WI38 (cell line): ENCODE results near the gene SLC6A11.

Source experiments
- H3K4me3 ChIP-seq: 2 replicates; pipeline ENCODE4 v1.5.1; 2011; ENCODE audit warnings: low read depth, mild to moderate bottlenecking, control low read depth, low read length
- CTCF ChIP-seq: IDR thresholded peaks from 2 replicates; pipeline ENCODE4 v1.5.1; 2012; ENCODE audit warnings: low read depth, mild to moderate bottlenecking, control low read depth, low read length

Gene SLC6A11

DNA sequence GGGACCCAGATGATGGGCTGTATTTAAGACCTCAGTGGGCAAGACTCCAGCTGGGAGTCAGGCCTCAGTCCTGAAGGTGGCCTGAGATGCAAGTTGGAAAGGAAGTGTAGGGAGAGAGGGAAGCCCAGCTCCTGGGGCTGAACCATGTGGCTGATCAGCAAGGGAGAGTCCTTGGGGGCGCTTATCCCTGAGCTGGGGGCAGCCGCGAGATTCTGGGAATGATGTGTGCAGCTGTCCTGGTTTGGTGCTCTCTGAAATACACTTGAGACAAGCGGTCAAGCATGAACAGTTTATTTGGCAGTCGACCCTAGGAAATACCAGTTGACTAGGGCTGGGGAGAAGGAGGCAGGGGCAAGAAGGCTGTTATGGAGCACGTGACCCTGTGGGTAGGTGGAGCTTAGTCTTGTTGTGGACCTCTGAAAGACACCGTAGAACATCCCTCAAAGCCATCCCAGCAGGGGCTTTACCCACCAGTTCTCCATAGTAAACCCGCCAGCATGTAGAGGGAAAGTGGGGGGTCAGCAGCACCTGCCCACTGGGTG is 41.8 kb upstream of the SLC6A11 start:
- no peak overlapping the region for H3K4me3 ChIP-seq
- TF ChIP-seq CTCF: no peak

GRCh38 chr3:10774825-10775224 is 41.2 kb upstream of the SLC6A11 start:
- no peak overlapping the region for H3K4me3 ChIP-seq
- no peak for TF ChIP-seq CTCF

DNA sequence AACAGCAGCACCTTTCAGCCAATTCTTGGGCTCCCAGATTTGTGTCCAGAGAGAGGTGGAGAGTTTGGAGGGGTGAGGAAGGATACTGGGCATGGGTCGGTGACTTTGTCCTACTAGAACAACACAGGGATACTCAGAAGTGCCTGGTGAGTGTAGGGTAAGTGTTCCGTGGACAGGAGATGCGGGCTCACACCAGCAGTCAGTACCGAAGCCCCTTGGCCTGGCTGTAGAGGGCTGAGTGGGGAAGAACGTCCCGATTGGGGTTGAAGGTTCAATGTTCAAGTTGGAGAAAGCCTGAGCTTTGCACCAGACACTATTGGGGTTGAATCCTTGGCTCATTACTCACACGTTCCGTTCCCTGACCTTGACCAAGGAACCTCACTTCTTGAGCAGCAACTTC is 40.8 kb upstream of the SLC6A11 start:
- H3K4me3 ChIP-seq: no peak overlapping the region
- no peak for TF ChIP-seq CTCF

DNA sequence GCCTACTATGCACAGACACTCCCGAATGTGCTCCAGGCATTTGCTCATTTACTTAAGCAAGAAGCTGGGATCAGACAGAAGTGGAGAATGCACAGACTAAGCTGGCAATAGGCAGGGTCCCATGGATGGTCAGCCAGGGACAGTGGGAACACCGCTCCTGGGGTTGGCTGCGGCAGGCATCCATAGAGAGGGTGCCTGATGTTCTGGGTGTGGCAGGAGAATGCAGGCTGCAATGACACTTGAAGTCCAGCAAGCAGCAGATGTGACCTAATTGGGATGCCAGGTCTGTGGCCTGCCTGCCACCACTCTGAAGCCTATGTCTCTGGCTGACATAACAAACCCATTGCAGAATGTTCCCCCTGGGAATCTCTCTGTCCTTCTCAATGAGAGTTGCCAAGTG is 40.2 kb upstream of the SLC6A11 start:
- TF ChIP-seq CTCF: no peak
- no peak overlapping the region for H3K4me3 ChIP-seq

DNA sequence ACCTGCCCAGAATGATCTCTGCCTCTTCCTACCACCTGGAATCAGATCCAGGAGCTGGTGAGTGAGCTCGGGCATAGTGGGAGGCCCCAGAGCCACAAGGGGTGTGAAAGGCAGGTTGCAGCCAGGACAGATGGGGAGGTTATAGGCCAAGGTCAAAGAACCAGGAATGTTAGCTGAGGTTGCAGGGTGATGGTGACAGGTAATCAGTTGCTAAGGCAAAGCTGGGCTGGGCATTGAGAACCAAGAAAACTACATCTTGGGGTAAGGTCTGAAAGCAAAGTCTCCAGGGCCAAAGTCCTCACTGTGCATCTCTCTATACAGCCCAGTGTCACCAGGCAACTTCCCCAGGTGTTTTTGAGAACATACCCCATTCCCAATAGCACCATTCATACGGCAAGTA is 38.4 kb upstream of the SLC6A11 start:
- no peak overlapping the region for H3K4me3 ChIP-seq
- TF ChIP-seq CTCF: no peak

GRCh38 chr3:10778492-10779292 is 37.3 kb upstream of the SLC6A11 start:
- no peak for TF ChIP-seq CTCF
- no peak overlapping the region for H3K4me3 ChIP-seq

GRCh38 chr3:10779293-10779805 is 36.7 kb upstream of the SLC6A11 start:
- TF ChIP-seq CTCF: no peak
- no peak overlapping the region for H3K4me3 ChIP-seq
